WTC11 (cell line): ENCODE measurements around the gene PTPRN2.

ENCODE experiments used
- GABPB1 ChIP-seq: sonication (generic); formaldehyde crosslinking; IDR thresholded peaks from 2 replicates; pipeline ENCODE4 v1.8.1; 2023; ENCODE audit warnings: mild to moderate bottlenecking, missing genetic modification reagents
- NFATC4 ChIP-seq: fragments of 250-450 bp; sonication (Bioruptor Pico); IDR thresholded peaks from 2 replicates; pipeline ENCODE4 v1.9.0; 2021; ENCODE audit warnings: mild to moderate bottlenecking
- TF ChIP-seq, protein P1 (sequence below): sonication (generic); formaldehyde crosslinking; conservative IDR thresholded peaks from 2 replicates; pipeline ENCODE4 v1.8.1; 2023; ENCODE audit warnings: mild to moderate bottlenecking, low read depth, missing genetic modification reagents, moderate library complexity
- TF ChIP-seq, protein P2 (sequence below): sonication (generic); formaldehyde crosslinking; IDR thresholded peaks from 2 replicates; pipeline ENCODE4 v1.8.0; 2022; ENCODE audit warnings: mild to moderate bottlenecking, missing genetic modification reagents
- TF ChIP-seq, protein P3 (sequence below): fragments of 200-600 bp; IDR thresholded peaks from 2 replicates; pipeline ENCODE4 v1.8.0; 2022; ENCODE audit warnings: antibody characterized with exemption
- TF ChIP-seq, protein P4 (sequence below): sonication (generic); formaldehyde crosslinking; IDR thresholded peaks from 2 replicates; pipeline ENCODE4 v1.8.1; 2022; ENCODE audit warnings: missing genetic modification reagents, borderline replicate concordance
- TF ChIP-seq, protein P5 (sequence below): sonication (generic); formaldehyde crosslinking; IDR thresholded peaks from 2 replicates; pipeline ENCODE4 v1.8.0; 2023; ENCODE audit warnings: missing genetic modification reagents, mild to moderate bottlenecking, borderline replicate concordance
- TF ChIP-seq, protein P6 (sequence below): sonication (generic); formaldehyde crosslinking; IDR thresholded peaks from 2 replicates; pipeline ENCODE4 v1.8.0; 2022; ENCODE audit warnings: mild to moderate bottlenecking, missing genetic modification reagents
- TF ChIP-seq, protein P7 (sequence below): fragments of 250-450 bp; sonication (Bioruptor Pico); IDR thresholded peaks from 2 replicates; pipeline ENCODE4 v1.9.0; 2021; ENCODE audit warnings: mild to moderate bottlenecking

DNA sequence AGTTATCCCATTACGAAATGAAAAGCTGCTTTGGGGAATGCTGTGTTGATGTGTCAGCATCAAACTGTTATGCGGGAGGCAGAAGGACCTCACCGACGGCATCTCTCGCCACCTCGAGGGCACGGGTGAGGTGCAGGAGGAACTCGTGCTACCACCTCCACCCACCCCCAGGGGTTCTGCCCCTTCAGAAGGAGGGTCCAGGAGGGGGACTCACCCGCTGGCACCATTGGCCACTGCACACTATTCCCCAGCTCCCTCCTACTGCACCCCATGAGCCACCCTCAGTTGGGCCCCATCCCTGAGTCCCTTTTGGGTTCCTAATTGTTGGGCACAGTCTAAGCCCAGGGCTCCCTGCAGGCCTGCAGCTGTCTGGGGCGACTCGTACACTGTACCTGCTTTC is 236.6 kb downstream of the PTPRN2 start:
- TF ChIP-seq, protein P1, sequence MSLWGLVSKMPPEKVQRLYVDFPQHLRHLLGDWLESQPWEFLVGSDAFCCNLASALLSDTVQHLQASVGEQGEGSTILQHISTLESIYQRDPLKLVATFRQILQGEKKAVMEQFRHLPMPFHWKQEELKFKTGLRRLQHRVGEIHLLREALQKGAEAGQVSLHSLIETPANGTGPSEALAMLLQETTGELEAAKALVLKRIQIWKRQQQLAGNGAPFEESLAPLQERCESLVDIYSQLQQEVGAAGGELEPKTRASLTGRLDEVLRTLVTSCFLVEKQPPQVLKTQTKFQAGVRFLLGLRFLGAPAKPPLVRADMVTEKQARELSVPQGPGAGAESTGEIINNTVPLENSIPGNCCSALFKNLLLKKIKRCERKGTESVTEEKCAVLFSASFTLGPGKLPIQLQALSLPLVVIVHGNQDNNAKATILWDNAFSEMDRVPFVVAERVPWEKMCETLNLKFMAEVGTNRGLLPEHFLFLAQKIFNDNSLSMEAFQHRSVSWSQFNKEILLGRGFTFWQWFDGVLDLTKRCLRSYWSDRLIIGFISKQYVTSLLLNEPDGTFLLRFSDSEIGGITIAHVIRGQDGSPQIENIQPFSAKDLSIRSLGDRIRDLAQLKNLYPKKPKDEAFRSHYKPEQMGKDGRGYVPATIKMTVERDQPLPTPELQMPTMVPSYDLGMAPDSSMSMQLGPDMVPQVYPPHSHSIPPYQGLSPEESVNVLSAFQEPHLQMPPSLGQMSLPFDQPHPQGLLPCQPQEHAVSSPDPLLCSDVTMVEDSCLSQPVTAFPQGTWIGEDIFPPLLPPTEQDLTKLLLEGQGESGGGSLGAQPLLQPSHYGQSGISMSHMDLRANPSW, result no peak
- TF ChIP-seq, protein P2, sequence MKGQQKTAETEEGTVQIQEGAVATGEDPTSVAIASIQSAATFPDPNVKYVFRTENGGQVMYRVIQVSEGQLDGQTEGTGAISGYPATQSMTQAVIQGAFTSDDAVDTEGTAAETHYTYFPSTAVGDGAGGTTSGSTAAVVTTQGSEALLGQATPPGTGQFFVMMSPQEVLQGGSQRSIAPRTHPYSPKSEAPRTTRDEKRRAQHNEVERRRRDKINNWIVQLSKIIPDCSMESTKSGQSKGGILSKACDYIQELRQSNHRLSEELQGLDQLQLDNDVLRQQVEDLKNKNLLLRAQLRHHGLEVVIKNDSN (CRISPR knock-in tag), result no peak
- TF ChIP-seq, protein P3, sequence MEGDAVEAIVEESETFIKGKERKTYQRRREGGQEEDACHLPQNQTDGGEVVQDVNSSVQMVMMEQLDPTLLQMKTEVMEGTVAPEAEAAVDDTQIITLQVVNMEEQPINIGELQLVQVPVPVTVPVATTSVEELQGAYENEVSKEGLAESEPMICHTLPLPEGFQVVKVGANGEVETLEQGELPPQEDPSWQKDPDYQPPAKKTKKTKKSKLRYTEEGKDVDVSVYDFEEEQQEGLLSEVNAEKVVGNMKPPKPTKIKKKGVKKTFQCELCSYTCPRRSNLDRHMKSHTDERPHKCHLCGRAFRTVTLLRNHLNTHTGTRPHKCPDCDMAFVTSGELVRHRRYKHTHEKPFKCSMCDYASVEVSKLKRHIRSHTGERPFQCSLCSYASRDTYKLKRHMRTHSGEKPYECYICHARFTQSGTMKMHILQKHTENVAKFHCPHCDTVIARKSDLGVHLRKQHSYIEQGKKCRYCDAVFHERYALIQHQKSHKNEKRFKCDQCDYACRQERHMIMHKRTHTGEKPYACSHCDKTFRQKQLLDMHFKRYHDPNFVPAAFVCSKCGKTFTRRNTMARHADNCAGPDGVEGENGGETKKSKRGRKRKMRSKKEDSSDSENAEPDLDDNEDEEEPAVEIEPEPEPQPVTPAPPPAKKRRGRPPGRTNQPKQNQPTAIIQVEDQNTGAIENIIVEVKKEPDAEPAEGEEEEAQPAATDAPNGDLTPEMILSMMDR, result no peak
- TF ChIP-seq, protein P4, sequence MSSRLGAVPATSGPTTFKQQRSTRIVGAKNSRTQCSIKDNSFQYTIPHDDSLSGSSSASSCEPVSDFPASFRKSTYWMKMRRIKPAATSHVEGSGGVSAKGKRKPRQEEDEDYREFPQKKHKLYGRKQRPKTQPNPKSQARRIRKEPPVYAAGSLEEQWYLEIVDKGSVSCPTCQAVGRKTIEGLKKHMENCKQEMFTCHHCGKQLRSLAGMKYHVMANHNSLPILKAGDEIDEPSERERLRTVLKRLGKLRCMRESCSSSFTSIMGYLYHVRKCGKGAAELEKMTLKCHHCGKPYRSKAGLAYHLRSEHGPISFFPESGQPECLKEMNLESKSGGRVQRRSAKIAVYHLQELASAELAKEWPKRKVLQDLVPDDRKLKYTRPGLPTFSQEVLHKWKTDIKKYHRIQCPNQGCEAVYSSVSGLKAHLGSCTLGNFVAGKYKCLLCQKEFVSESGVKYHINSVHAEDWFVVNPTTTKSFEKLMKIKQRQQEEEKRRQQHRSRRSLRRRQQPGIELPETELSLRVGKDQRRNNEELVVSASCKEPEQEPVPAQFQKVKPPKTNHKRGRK, result no peak
- TF ChIP-seq, protein P5, sequence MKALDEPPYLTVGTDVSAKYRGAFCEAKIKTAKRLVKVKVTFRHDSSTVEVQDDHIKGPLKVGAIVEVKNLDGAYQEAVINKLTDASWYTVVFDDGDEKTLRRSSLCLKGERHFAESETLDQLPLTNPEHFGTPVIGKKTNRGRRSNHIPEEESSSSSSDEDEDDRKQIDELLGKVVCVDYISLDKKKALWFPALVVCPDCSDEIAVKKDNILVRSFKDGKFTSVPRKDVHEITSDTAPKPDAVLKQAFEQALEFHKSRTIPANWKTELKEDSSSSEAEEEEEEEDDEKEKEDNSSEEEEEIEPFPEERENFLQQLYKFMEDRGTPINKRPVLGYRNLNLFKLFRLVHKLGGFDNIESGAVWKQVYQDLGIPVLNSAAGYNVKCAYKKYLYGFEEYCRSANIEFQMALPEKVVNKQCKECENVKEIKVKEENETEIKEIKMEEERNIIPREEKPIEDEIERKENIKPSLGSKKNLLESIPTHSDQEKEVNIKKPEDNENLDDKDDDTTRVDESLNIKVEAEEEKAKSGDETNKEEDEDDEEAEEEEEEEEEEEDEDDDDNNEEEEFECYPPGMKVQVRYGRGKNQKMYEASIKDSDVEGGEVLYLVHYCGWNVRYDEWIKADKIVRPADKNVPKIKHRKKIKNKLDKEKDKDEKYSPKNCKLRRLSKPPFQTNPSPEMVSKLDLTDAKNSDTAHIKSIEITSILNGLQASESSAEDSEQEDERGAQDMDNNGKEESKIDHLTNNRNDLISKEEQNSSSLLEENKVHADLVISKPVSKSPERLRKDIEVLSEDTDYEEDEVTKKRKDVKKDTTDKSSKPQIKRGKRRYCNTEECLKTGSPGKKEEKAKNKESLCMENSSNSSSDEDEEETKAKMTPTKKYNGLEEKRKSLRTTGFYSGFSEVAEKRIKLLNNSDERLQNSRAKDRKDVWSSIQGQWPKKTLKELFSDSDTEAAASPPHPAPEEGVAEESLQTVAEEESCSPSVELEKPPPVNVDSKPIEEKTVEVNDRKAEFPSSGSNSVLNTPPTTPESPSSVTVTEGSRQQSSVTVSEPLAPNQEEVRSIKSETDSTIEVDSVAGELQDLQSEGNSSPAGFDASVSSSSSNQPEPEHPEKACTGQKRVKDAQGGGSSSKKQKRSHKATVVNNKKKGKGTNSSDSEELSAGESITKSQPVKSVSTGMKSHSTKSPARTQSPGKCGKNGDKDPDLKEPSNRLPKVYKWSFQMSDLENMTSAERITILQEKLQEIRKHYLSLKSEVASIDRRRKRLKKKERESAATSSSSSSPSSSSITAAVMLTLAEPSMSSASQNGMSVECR (CRISPR knock-in tag), result no peak
- TF ChIP-seq GABPB1 (CRISPR knock-in tag) (no peak), NFATC4 (no peak)
- TF ChIP-seq, protein P6, sequence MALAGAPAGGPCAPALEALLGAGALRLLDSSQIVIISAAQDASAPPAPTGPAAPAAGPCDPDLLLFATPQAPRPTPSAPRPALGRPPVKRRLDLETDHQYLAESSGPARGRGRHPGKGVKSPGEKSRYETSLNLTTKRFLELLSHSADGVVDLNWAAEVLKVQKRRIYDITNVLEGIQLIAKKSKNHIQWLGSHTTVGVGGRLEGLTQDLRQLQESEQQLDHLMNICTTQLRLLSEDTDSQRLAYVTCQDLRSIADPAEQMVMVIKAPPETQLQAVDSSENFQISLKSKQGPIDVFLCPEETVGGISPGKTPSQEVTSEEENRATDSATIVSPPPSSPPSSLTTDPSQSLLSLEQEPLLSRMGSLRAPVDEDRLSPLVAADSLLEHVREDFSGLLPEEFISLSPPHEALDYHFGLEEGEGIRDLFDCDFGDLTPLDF, result no peak
- TF ChIP-seq, protein P7, sequence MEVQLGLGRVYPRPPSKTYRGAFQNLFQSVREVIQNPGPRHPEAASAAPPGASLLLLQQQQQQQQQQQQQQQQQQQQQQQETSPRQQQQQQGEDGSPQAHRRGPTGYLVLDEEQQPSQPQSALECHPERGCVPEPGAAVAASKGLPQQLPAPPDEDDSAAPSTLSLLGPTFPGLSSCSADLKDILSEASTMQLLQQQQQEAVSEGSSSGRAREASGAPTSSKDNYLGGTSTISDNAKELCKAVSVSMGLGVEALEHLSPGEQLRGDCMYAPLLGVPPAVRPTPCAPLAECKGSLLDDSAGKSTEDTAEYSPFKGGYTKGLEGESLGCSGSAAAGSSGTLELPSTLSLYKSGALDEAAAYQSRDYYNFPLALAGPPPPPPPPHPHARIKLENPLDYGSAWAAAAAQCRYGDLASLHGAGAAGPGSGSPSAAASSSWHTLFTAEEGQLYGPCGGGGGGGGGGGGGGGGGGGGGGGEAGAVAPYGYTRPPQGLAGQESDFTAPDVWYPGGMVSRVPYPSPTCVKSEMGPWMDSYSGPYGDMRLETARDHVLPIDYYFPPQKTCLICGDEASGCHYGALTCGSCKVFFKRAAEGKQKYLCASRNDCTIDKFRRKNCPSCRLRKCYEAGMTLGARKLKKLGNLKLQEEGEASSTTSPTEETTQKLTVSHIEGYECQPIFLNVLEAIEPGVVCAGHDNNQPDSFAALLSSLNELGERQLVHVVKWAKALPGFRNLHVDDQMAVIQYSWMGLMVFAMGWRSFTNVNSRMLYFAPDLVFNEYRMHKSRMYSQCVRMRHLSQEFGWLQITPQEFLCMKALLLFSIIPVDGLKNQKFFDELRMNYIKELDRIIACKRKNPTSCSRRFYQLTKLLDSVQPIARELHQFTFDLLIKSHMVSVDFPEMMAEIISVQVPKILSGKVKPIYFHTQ (CRISPR knock-in tag), result no peak
